GM12864 (cell line): ENCODE data around the gene IL34.

ENCODE experiments used
- DNase-seq: peaks from one replicate; pipeline ENCODE4 v3.0.0-alpha.2; 2011; ENCODE audit warnings: low read depth
- H3K4me3 ChIP-seq: 2 replicates; pipeline ENCODE4 v1.5.1; 2011; ENCODE audit warnings: mild to moderate bottlenecking, low read depth, low read length, control low read depth
- CTCF ChIP-seq: IDR thresholded peaks from 2 replicates; pipeline ENCODE4 v1.5.1; 2011; ENCODE audit warnings: low read depth, mild to moderate bottlenecking, moderate library complexity, low read length, control low read depth, inconsistent platforms; ENCODE audit errors: missing control alignments

IL34 gene

GRCh38 chr16:70685061-70685937 lies 38.9 kb downstream of the IL34 start:
- no peak for TF ChIP-seq CTCF
- H3K4me3 ChIP-seq = no peak overlapping the region
- no peak for DNase-seq

- no peak for TF ChIP-seq CTCF
- DNase-seq = no peak
- H3K4me3 ChIP-seq = no peak within 1 kb of the TSS
Measured at GRCh38 chr16:70685938-70686375, 39.6 kb downstream of the IL34 start, which contains the start of gene MTSS2. Gene MTSS2, minus strand, starts transcription at chr16:70686053. Its CDS starts 262 bp downstream, at chr16:70685791.

- no peak for DNase-seq
- no peak for TF ChIP-seq CTCF
- no peak overlapping the region for H3K4me3 ChIP-seq
Measured at GRCh38 chr16:70686376-70687101, 40.2 kb downstream of the IL34 start.

GRCh38 chr16:70687102-70687511 lies 40.7 kb downstream of the IL34 start:
- no peak overlapping the region for H3K4me3 ChIP-seq
- no peak for DNase-seq
- no peak for TF ChIP-seq CTCF

- H3K4me3 ChIP-seq = no peak overlapping the region
- DNase-seq = no peak
- no peak for TF ChIP-seq CTCF
Measured at GRCh38 chr16:70687671-70688245, 41.4 kb downstream of the IL34 start.

- DNase-seq = no peak
- no peak overlapping the region for H3K4me3 ChIP-seq
- TF ChIP-seq CTCF = no peak
Measured at GRCh38 chr16:70688246-70688742, 41.9 kb downstream of the IL34 start.
